Measurements from ENCODE around the gene CARD14.

DNA sequence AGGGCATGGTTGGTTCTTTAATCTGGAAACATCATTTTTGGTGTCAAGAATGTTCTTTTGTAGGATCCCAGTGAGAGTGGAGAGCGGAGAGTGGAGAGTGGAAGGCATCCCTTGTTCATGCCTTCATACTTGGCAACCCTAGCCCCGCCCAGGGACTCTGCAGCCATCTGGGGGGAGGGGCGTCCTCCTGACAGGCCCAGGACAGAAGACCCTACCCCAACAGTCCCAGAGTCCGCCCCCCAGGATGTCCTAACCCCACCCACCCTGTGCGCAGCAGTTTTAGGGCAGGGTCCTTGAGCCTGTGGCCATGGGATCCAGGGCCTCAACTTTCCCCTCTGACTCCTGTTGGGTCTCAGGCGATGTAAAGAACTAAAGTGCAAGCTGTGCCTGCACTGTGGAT, 54.9 kb downstream of the CARD14 start:
- TF ChIP-seq EZH2 (IDR thresholded peaks at IDR 0.05; ENCODE audit: low read depth, unreplicated experiment): no peak
- no peak for TF ChIP-seq CREB1 (CRISPR knock-in tag; IDR thresholded peaks at IDR 0.05; ENCODE audit: low read depth)
- TF ChIP-seq, protein P1, sequence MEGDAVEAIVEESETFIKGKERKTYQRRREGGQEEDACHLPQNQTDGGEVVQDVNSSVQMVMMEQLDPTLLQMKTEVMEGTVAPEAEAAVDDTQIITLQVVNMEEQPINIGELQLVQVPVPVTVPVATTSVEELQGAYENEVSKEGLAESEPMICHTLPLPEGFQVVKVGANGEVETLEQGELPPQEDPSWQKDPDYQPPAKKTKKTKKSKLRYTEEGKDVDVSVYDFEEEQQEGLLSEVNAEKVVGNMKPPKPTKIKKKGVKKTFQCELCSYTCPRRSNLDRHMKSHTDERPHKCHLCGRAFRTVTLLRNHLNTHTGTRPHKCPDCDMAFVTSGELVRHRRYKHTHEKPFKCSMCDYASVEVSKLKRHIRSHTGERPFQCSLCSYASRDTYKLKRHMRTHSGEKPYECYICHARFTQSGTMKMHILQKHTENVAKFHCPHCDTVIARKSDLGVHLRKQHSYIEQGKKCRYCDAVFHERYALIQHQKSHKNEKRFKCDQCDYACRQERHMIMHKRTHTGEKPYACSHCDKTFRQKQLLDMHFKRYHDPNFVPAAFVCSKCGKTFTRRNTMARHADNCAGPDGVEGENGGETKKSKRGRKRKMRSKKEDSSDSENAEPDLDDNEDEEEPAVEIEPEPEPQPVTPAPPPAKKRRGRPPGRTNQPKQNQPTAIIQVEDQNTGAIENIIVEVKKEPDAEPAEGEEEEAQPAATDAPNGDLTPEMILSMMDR (conservative IDR thresholded peaks at IDR 0.05; ENCODE audit: low read depth in 2 of 2): no peak
- TF ChIP-seq EZH2phosphoT487 (IDR thresholded peaks at IDR 0.05; ENCODE audit: unreplicated experiment): no peak
